Gastrocnemius medialis (tissue), 4 donors: ENCODE results near the gene MUC16. TPM values are rescaled to one million over a fixed set of nuclear protein-coding genes. Genes with fewer than 3 reads are reported as not detected.
"Not testable (repeated sequence)": the region's sequence is repeated elsewhere in the genome, so short reads cannot be mapped to it uniquely, and the experiment has no call there.

Source experiments
- ATAC-seq, 2 donors: fragments of 150-250 bp; one replicate each; pipeline ENCODE4 v1.9.1; 2016
- DNase-seq, 2 donors: peaks; one replicate each; pipeline ENCODE4 v3.0.0-alpha.2; 2019
- H3K27ac ChIP-seq, 4 donors: fragments of 200-600 bp; sonication (generic); 1 replicate in 1 of 4; 2 replicates in 3 of 4; pipeline ENCODE4 v1.5.1; 2016 to 2018; ENCODE audit warnings: mild to moderate bottlenecking in 2 of 4, moderate library complexity in 1 of 4
- H3K27me3 ChIP-seq, 3 donors: fragments of 200-600 bp; sonication (generic) in 2 of 3; 1 replicate in 1 of 3; 2 replicates in 2 of 3; pipeline versions ENCODE4 v1.5.1 to v1.6.0; 2016 to 2019; ENCODE audit warnings: mild to moderate bottlenecking in 1 of 3, moderate library complexity in 1 of 3
- H3K36me3 ChIP-seq, 2 donors: fragments of 200-600 bp; sonication (generic) in 1 of 2; one replicate each; pipeline ENCODE4 v1.5.1; 2017 to 2018
- H3K4me1 ChIP-seq, 2 donors: fragments of 200-600 bp; sonication (generic) in 1 of 2; one replicate each; pipeline ENCODE4 v1.5.1; 2016 to 2017; ENCODE audit warnings: mild to moderate bottlenecking in 2 of 2
- H3K4me3 ChIP-seq, 4 donors: fragments of 200-600 bp; sonication (generic) in 3 of 4; 1 replicate in 1 of 4; 2 replicates in 3 of 4; pipeline ENCODE4 v1.5.1; 2016 to 2019; ENCODE audit warnings: mild to moderate bottlenecking in 2 of 4
- H3K9me3 ChIP-seq, 3 donors: fragments of 200-600 bp; sonication (generic) in 2 of 3; 1 replicate in 1 of 3; 2 replicates in 2 of 3; pipeline ENCODE4 v1.5.1; 2016 to 2019
- POLR2A ChIP-seq, 2 donors: fragments of 450-650 bp; IDR thresholded peaks; one replicate each; pipeline ENCODE4 v1.6.1; 2017; ENCODE audit warnings: antibody characterized with exemption in 2 of 2, mild to moderate bottlenecking in 2 of 2, moderate library complexity in 2 of 2
- in situ Hi-C, 4 donors: fragments of 200-750 bp; cut with MboI; loops; one replicate each; pipeline versions ENCODE4 v1.15.0 to v1.8.0; 2017; ENCODE audit warnings: low sequenced_read_pairs in 4 of 4
- intact Hi-C: fragments of 100-400 bp; cut with DNase I; formaldehyde crosslinking; loops from one replicate; pipeline ENCODE4 v1.15.1; 2023; ENCODE audit warnings: low total_unique reads
- total RNA-seq, 4 donors: library from RNA; depleted of rRNA; stranded (reverse); fragments of >200 nt; gene quantifications; one replicate each; pipeline versions ENCODE4 v1.1.0 to v1.2.3, GENCODE V29; 2016
- TF ChIP-seq, protein P1 (sequence below), 5 experiments: fragments of 450-650 bp in 3 of 5; fragments of 200-600 bp in 2 of 5; sonication (generic) in 2 of 5; IDR thresholded peaks in 4 of 5; conservative IDR thresholded peaks in 1 of 5; 1 replicate in 4 of 5; 2 replicates in 1 of 5; pipeline ENCODE4 v1.5.1; 2016 to 2019; ENCODE audit warnings: antibody characterized with exemption in 5 of 5, mild to moderate bottlenecking in 3 of 5, moderate library complexity in 3 of 5

The MUC16 gene
- total RNA-seq, 4 donors from 2014 or later: not detected

DNA sequence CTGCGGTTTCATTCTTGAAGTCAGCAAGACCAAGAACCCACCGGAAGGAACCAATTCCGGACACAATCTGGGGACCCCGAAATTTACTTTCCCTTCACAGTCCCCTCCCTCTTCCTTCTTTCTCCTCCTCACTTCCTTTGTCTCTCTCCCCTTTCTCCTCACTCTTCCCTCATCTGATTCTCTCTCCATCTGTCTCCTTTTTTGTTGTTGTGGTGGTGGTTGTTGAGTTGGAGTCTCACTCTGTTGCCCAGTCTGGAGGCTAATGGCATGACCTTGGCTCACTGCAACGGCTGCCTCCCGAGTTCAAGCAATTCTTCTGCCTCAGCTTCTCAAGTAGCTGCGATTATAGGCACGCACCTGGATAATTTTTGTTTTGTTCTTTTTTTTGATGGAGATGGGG, 44.0 kb upstream of the MUC16 start:
- intact Hi-C loops (no loop called here), in situ Hi-C loops (no loop called here)
- no peak for ATAC-seq

DNA sequence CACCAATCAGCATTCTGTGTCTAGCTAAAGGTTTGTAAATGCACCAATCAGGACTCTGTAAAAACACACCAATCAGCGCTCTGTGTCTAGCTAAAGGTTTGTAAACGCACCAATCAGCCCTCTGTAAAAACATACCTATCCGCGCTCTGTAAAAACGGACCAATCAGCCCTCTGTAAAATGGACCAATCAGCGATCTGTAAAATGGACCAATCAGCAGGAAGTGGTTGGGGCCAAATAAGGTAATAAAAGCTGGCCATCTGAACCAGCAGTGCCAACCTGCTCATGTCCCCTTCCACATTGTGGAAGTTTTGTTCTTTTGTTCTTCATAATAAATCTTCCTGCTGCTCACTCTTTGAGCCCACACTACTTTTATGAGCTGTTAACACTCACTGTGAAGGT, 43.5 kb upstream of the MUC16 start:
- DNase-seq, H3K27ac ChIP-seq, H3K9me3 ChIP-seq, intact Hi-C loops, H3K36me3 ChIP-seq, H3K4me3 ChIP-seq, in situ Hi-C loops, H3K4me1 ChIP-seq, ATAC-seq, H3K27me3 ChIP-seq: not testable (repeated sequence)

More for the DNA sequence above, 44.0 kb upstream of the MUC16 start:
- Histone ChIP-seq H3K4me1 (no peaks in the 10 kb centered on the region), H3K4me3 (no peak overlapping the region), H3K9me3 (no peaks in the 10 kb centered on the region), H3K36me3 (no peaks in the 10 kb centered on the region), H3K27me3 (no peaks in the 10 kb centered on the region), H3K27ac (no peak overlapping the region)
- no peak for TF ChIP-seq POLR2A (IDR thresholded peaks at IDR 0.05)
- TF ChIP-seq, protein P1, sequence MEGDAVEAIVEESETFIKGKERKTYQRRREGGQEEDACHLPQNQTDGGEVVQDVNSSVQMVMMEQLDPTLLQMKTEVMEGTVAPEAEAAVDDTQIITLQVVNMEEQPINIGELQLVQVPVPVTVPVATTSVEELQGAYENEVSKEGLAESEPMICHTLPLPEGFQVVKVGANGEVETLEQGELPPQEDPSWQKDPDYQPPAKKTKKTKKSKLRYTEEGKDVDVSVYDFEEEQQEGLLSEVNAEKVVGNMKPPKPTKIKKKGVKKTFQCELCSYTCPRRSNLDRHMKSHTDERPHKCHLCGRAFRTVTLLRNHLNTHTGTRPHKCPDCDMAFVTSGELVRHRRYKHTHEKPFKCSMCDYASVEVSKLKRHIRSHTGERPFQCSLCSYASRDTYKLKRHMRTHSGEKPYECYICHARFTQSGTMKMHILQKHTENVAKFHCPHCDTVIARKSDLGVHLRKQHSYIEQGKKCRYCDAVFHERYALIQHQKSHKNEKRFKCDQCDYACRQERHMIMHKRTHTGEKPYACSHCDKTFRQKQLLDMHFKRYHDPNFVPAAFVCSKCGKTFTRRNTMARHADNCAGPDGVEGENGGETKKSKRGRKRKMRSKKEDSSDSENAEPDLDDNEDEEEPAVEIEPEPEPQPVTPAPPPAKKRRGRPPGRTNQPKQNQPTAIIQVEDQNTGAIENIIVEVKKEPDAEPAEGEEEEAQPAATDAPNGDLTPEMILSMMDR (IDR thresholded peaks at IDR 0.05 in 4 of 5, conservative IDR thresholded peaks at IDR 0.05 in 1 of 5): no peak
- DNase-seq: no peak

DNA sequence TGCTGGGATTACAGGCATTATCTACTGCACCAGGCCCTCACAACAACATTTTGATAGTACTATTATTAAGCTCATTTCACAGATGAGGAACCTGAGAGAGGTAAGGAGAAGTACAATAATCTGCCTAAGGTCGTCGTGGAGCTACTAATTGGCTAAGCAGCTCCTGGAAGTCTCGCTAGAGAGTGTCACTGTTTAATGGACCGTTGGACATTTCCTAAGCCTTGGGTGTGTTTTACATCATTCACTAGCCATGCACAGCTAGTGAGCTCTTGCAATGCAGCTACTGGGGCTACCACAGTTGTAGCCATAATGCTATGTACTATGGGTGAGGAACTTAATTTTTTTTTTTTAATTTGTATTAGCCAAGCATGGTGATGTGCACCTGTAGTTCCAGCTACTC, 42.7 kb upstream of the MUC16 start:
- Histone ChIP-seq H3K9me3 (no peaks in the 10 kb centered on the region), H3K36me3 (no peaks in the 10 kb centered on the region), H3K4me1 (no peaks in the 10 kb centered on the region), H3K27ac (no peak overlapping the region), H3K27me3 (no peaks in the 10 kb centered on the region), H3K4me3 (no peak overlapping the region)
- TF ChIP-seq, protein P1 (IDR thresholded peaks at IDR 0.05 in 4 of 5, conservative IDR thresholded peaks at IDR 0.05 in 1 of 5): no peak
- TF ChIP-seq POLR2A (IDR thresholded peaks at IDR 0.05): no peak
- in situ Hi-C loops: no loop called here
- ATAC-seq (no peak), DNase-seq (no peak)
- intact Hi-C loops: no loop called here

DNA sequence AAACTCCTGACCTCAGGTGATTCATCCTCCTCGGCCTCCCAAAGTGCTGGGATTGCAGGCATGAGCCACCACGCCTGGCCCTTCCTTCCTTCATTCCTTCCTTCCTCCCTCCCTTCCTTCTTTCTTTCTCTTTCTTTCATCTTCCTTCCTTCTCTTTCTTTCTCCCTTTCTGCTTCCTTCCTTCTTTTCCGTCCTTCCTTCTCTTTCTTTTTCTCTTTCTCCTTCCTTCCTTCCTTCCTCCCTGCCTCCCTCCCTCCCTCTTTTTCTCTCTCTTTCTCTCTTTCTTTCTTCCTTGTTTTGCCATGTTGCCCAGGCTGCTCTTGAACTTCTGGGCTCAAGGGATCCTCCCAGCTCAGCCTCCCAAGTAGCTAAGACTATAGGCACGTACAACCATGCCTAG, 36.5 kb upstream of the MUC16 start:
- Histone ChIP-seq H3K27ac (no peak overlapping the region), H3K4me3 (no peak overlapping the region), H3K27me3 (no peaks in the 10 kb centered on the region), H3K4me1 (no peaks in the 10 kb centered on the region), H3K9me3 (no peaks in the 10 kb centered on the region), H3K36me3 (no peaks in the 10 kb centered on the region)
- ATAC-seq (no peak), DNase-seq (no peak)
- in situ Hi-C loops: no loop called here
- intact Hi-C loops: no loop called here
- no peak for TF ChIP-seq POLR2A (IDR thresholded peaks at IDR 0.05)
- TF ChIP-seq, protein P1 (IDR thresholded peaks at IDR 0.05 in 4 of 5, conservative IDR thresholded peaks at IDR 0.05 in 1 of 5): no peak

DNA sequence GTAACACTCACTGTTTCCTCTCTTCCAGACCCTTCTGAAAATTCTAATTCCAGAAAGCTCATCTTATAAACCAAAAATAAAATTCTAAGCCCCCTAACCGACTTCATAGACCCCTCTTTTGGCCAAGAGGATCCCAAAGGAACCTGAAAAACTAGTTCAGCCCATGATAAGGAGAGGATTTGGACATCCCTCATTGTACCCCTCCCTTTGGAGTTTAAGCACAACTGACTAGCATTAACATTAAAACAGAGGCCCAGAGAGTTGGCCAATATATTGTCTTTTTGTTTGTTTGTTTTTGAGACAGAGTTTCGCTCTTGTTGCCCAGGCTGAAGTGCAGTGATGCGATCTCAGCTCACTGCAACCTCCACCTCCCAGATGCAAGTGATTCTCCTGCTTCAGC, 34.2 kb upstream of the MUC16 start:
- H3K4me1 ChIP-seq: no peaks in the 10 kb centered on the region
- DNase-seq (no peak), ATAC-seq (no peak)
- H3K9me3 ChIP-seq: no peaks in the 10 kb centered on the region
- TF ChIP-seq POLR2A (IDR thresholded peaks at IDR 0.05): no peak
- TF ChIP-seq, protein P1 (IDR thresholded peaks at IDR 0.05 in 4 of 5, conservative IDR thresholded peaks at IDR 0.05 in 1 of 5): no peak
- no peak overlapping the region for H3K4me3 ChIP-seq
- in situ Hi-C loops (no loop called here), intact Hi-C loops (no loop called here)
- H3K27ac ChIP-seq: no peak overlapping the region
- no peaks in the 10 kb centered on the region for H3K27me3 ChIP-seq
- H3K36me3 ChIP-seq: no peaks in the 10 kb centered on the region
